NCI-H2029 treated with DMSO at 0.1 percent for 48 hours (cell line): ENCODE data around the gene HLA-DQA2.
"Not testable (repeated sequence)": the region's sequence is repeated elsewhere in the genome, so short reads cannot be mapped to it uniquely, and the experiment has no call there.

Source experiments
- DNase-seq: peaks from one replicate; lab custom pipeline; 2025; lab: John Stamatoyannopoulos, UW

The HLA-DQA2 gene

GRCh38 chr6:32779036-32779435 lies 37.8 kb downstream of the HLA-DQA2 start:
- no peak for DNase-seq

- DNase-seq, result not testable (repeated sequence)
Observed at GRCh38 chr6:32782923-32783322, 41.7 kb downstream of the HLA-DQA2 start.

GRCh38 chr6:32785781-32786533 lies 44.8 kb downstream of the HLA-DQA2 start:
- peak; percentile 21 for DNase-seq

- DNase-seq, result no peak
Observed at GRCh38 chr6:32790306-32790705, 49.1 kb downstream of the HLA-DQA2 start.

- no peak for DNase-seq
Observed at GRCh38 chr6:32792901-32793435, 51.8 kb downstream of the HLA-DQA2 start.

- no peak for DNase-seq
Observed at GRCh38 chr6:32794510-32794909, 53.3 kb downstream of the HLA-DQA2 start.
